HepG2 (cell line): Measurements from ENCODE around the gene PLK5. TPM values are rescaled to one million over a fixed set of nuclear protein-coding genes. Genes with fewer than 3 reads are reported as not detected.

Experiments used
- ATAC-seq: fragments of 200-7000 bp; cut with Tn5 transposase; 3 replicates; pipeline ENCODE4 v1.9.1; 2020; ENCODE audit warnings: mild to moderate bottlenecking, moderate library complexity
- BruUV-seq: library from RNA; stranded (reverse); fragments of 400-500 nt; replicated peaks from 2 replicates; lab custom pipeline; 2021; lab: Mats Ljungman, UMichigan
- CTCF ChIA-PET: fragments of 300-600 bp; formaldehyde crosslinking; extraction: SDS; loops from one replicate; lab custom pipeline; 2021; ENCODE audit warnings: low total read pairs, inconsistent platforms, low intra/inter-chr PET ratio; lab: Yijun Ruan, JAX
- POLR2A ChIA-PET: fragments of 350-600 bp; sonication (Branson Sonifier 250); formaldehyde crosslinking; loops from one replicate; lab custom pipeline; 2020; ENCODE audit warnings: antibody characterized with exemption, inconsistent platforms; lab: Yijun Ruan, JAX
- DNase-seq: peaks from one replicate; pipeline ENCODE4 v3.0.0-alpha.2; 2015; ENCODE audit warnings: low spot score
- FAIRE-seq: peaks from 3 replicates; lab custom pipeline; 2011; peaks lifted over from hg19 to GRCh38; lab: Jason Lieb, UNC
- H2AFZ ChIP-seq: one replicate; pipeline ENCODE4 v1.6.1; 2011; ENCODE audit warnings: low read length, inconsistent platforms
- H3K27ac ChIP-seq: fragments of 300-600 bp; 3 replicates; pipeline ENCODE4 v1.8.0; 2011; ENCODE audit warnings: mixed run types, mild to moderate bottlenecking, mixed read lengths, low read length, inconsistent platforms; ENCODE audit not compliant: insufficient read depth; ENCODE audit errors: extremely low read length
- H3K27me3 ChIP-seq, 2 experiments: fragments of 200-600 bp in 1 of 2; 2 replicates in 1 of 2; 3 replicates in 1 of 2; pipeline versions ENCODE4 v1.6.0 to v1.8.0; 2011; ENCODE audit warnings: low read length in 2 of 2, mild to moderate bottlenecking in 2 of 2, moderate library complexity in 2 of 2, inconsistent platforms in 1 of 2; ENCODE audit not compliant: insufficient read depth in 2 of 2, control insufficient read depth in 1 of 2
- H3K36me3 ChIP-seq, 2 experiments: fragments of 200-600 bp in 1 of 2; replicated peaks in 1 of 2; 2 replicates in 1 of 2; 3 replicates in 1 of 2; pipeline versions ENCODE4 v1.5.1 to v1.8.0; 2011; ENCODE audit warnings: low read length in 2 of 2, inconsistent platforms in 1 of 2; ENCODE audit not compliant: insufficient read depth in 2 of 2, control insufficient read depth in 1 of 2
- H3K4me1 ChIP-seq: 2 replicates; pipeline ENCODE4 v1.5.1; 2012; ENCODE audit warnings: low read length, inconsistent platforms; ENCODE audit not compliant: insufficient read depth
- H3K4me2 ChIP-seq: 2 replicates; pipeline ENCODE4 v1.6.0; 2011; ENCODE audit warnings: low read depth, low read length, inconsistent platforms
- H3K4me3 ChIP-seq, 3 experiments: fragments of 200-600 bp in 1 of 3; sonication (generic), shearing (Covaris generic) in 1 of 3; replicated peaks in 1 of 3; 2 replicates each; pipeline ENCODE4 v1.5.1; 2011 to 2016; ENCODE audit warnings: low read length in 3 of 3, inconsistent platforms in 2 of 3, low read depth in 2 of 3, mild to moderate bottlenecking in 2 of 3, control low read depth in 1 of 3, mixed read lengths in 1 of 3; ENCODE audit not compliant: insufficient read depth in 1 of 3
- H3K79me2 ChIP-seq: one replicate; pipeline ENCODE4 v1.6.1; 2011; ENCODE audit warnings: low read length, inconsistent platforms; ENCODE audit not compliant: insufficient read depth
- H3K9ac ChIP-seq: 2 replicates; pipeline ENCODE4 v1.6.0; 2011; ENCODE audit warnings: mild to moderate bottlenecking, low read depth, low read length, inconsistent platforms; ENCODE audit not compliant: insufficient read depth
- H3K9me3 ChIP-seq: 2 replicates; pipeline ENCODE4 v1.5.1; 2012; ENCODE audit warnings: mild to moderate bottlenecking, low read length
- H4K20me1 ChIP-seq: 2 replicates; pipeline ENCODE4 v1.6.0; 2011; ENCODE audit warnings: inconsistent platforms, mild to moderate bottlenecking, low read length, moderate library complexity; ENCODE audit not compliant: insufficient read depth
- AGO2 ChIP-seq: fragments of 200-400 bp; formaldehyde crosslinking; optimal IDR thresholded peaks from 2 replicates; pipeline ENCODE3; 2017; ENCODE audit warnings: mild to moderate bottlenecking, low read depth, low read length, moderate library complexity
- MYNN ChIP-seq: sonication (generic); formaldehyde crosslinking; IDR thresholded peaks from 2 replicates; pipeline ENCODE4 v1.4.0; 2020; ENCODE audit warnings: mild to moderate bottlenecking, low read depth, missing genetic modification reagents
- RBM39 ChIP-seq: fragments of 200-400 bp; formaldehyde crosslinking; IDR thresholded peaks from one replicate; pipeline ENCODE4 v1.6.1; 2018; ENCODE audit warnings: antibody characterized with exemption, mild to moderate bottlenecking, low read depth, low read length; ENCODE audit not compliant: poor library complexity, severe bottlenecking
- SRSF1 ChIP-seq: fragments of 200-400 bp; formaldehyde crosslinking; optimal IDR thresholded peaks from 2 replicates; pipeline ENCODE3; 2017; ENCODE audit warnings: mild to moderate bottlenecking, low read depth, low read length, moderate library complexity
- STAG1 ChIP-seq: sonication (generic); formaldehyde crosslinking; IDR thresholded peaks from 2 replicates; pipeline ENCODE4 v1.4.0; 2020; ENCODE audit warnings: missing genetic modification reagents
- ZNF335 ChIP-seq: sonication (generic); formaldehyde crosslinking; IDR thresholded peaks from 2 replicates; pipeline ENCODE4 v1.4.0; 2020; ENCODE audit warnings: missing genetic modification reagents
- ZNF749 ChIP-seq: sonication (generic); formaldehyde crosslinking; IDR thresholded peaks from 2 replicates; pipeline ENCODE4 v1.8.0; 2022; ENCODE audit warnings: mild to moderate bottlenecking, missing genetic modification reagents, moderate library complexity, borderline replicate concordance
- ZNF768 ChIP-seq: sonication (generic); formaldehyde crosslinking; IDR thresholded peaks from 2 replicates; pipeline ENCODE4 v1.4.0; 2020; ENCODE audit warnings: missing genetic modification reagents
- WGBS: methylation state at CpG from one replicate; pipeline ENCODE4 v1.1.6; 2017; ENCODE audit warnings: low lambda C conversion rate; 5-methylcytosine and 5-hydroxymethylcytosine counted together
- in situ Hi-C: cut with HindIII; loops from 2 replicates; pipeline ENCODE4 v1.10.0; 2017; ENCODE audit warnings: low pct_unique_long_range_greater_than_20kb; ENCODE audit not compliant: extremely low pct_ligation_motif_present
- intact Hi-C: fragments of 100-400 bp; cut with micrococcal nuclease; formaldehyde crosslinking; loops from one replicate; pipeline ENCODE4 v1.10.0; 2022; ENCODE audit not compliant: unreplicated experiment
- polyA plus RNA-seq, 8 experiments: library from polyadenylated mRNA; depleted of rRNA in 3 of 8; stranded (reverse) in 7 of 8; unstranded in 1 of 8; fragments of >200 nt; fragmentation: Illumina TruSeq in 4 of 8; extraction: Trizol in 4 of 8; gene quantifications; 2 replicates each; pipeline versions ENCODE4 v1.2.1 to v1.2.3, GENCODE V29; 2011 to 2016; ENCODE audit warnings: low read depth in 4 of 8, missing spikeins in 1 of 8, mixed read lengths in 1 of 8; ENCODE audit not compliant: insufficient read depth in 1 of 8
- total RNA-seq, 5 experiments: library from RNA; depleted of rRNA; stranded (reverse); fragments of >200 nt; fragmentation: Illumina TruSeq; extraction: Trizol; gene quantifications; 2 replicates each; pipeline ENCODE4 v1.2.3, GENCODE V29; 2016; ENCODE audit warnings: low read depth in 1 of 5

PLK5 gene
- total and polyA plus RNA-seq, 2 of the 13 experiments (the other 11 are each of a cell fraction or from before 2014, with no cell fraction given), result not detected

GRCh38 chr19:1503925-1504773 lies 19.7 kb upstream of the PLK5 start:
- BruUV-seq, result no TSS peak
- FAIRE-seq, result no peak
- TF ChIP-seq ZNF768 (CRISPR knock-in tag), result 0 out of 2 replicates have a peak, but pooled peaks have one; percentile 17
- TF ChIP-seq ZNF749, result no peak
- no peak for TF ChIP-seq MYNN
- peak; percentile 13 for TF ChIP-seq SRSF1
- TF ChIP-seq AGO2, result peak; percentile 51
- no peak for TF ChIP-seq RBM39
- TF ChIP-seq STAG1 (CRISPR knock-in tag), result no peak
- no peak for TF ChIP-seq ZNF335
- no peak for DNase-seq
- H3K4me2 ChIP-seq, result no peak overlapping the region
- H3K79me2 ChIP-seq, result no peaks in the 10 kb centered on the region
- H3K36me3 ChIP-seq, result no peaks in the 10 kb centered on the region
- H3K4me1 ChIP-seq, result peaks cover 21% of the 10 kb centered on the region
- H3K9ac ChIP-seq, result no peak overlapping the region
- no peak overlapping the region for H3K27ac ChIP-seq
- no peaks in the 10 kb centered on the region for H3K9me3 ChIP-seq
- no peaks in the 10 kb centered on the region for H4K20me1 ChIP-seq
- H3K4me3 ChIP-seq, result no peak overlapping the region
- no peaks in the 10 kb centered on the region for H3K27me3 ChIP-seq
- in situ Hi-C loops, result no loop called here
- WGBS, result 65% methylated on average over 17 of the region's 23 CpGs
- POLR2A ChIA-PET, result interaction anchor here (1.3 kb wide), 1 partner anchor 13 kb away, joined by 4 read pairs; the partner anchor contains the start of gene REEP6
- CTCF ChIA-PET, result interaction anchor here (0.6 to 1.2 kb wide), 2 partner anchors 9 to 97 kb away, joined by 3 to 5 read pairs; partner anchors contain the start of genes ADAMTSL5 and DAZAP1
- intact Hi-C loops, result no loop called here
- no peak for ATAC-seq
- H2AFZ ChIP-seq, result no peak overlapping the region
